Activated T-cell treated with anti-CD3 and anti-CD28 coated beads for 48 hours (primary cell): ENCODE results near the gene CDKN1C.

Experiments
- DNase-seq: peaks from one replicate; pipeline ENCODE4 v3.0.0-alpha.2; 2020; ENCODE audit warnings: low read depth

The CDKN1C gene

GRCh38 chr11:2885678-2886081 lies at the start of gene CDKN1C:
Gene CDKN1C, minus strand, starts transcription at chr11:2885775. Its CDS starts 319 bp downstream, at chr11:2885456.
- DNase-seq, result peak; percentile 76

DNA sequence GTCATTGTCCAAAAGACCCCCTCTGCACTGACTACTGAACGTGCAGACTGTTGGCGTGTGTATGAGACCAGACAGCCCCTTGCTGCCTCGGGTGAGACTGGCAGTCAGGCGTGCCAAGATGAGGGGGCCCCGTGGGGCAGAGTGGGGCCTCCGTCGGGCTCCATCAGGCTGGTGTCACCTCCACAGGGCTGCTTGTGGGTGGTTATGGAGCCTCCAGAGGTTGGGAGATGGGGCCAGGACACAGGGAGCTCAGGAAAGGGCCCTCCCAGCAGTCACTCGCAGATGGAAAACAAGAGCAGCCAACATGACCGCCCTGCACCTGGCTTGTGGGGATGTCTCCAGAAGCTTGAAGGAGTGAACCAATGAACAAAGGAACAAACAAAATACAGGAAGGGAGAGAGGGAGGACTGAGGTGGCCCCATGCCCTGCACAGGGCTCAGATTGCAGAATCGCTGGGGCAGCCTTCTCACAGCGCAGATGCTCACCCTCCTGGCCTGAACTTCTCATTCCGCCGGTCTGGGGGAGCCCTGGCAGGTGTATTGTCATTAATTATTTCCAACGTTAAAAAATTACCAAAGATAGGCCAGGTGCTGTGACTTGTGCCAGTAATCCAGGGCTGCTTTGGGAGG lies 49.1 kb upstream of the CDKN1C start:
- DNase-seq, result no peak

- no peak for DNase-seq
Measured at GRCh38 chr11:2934021-2934550, 48.5 kb upstream of the CDKN1C start.

DNA sequence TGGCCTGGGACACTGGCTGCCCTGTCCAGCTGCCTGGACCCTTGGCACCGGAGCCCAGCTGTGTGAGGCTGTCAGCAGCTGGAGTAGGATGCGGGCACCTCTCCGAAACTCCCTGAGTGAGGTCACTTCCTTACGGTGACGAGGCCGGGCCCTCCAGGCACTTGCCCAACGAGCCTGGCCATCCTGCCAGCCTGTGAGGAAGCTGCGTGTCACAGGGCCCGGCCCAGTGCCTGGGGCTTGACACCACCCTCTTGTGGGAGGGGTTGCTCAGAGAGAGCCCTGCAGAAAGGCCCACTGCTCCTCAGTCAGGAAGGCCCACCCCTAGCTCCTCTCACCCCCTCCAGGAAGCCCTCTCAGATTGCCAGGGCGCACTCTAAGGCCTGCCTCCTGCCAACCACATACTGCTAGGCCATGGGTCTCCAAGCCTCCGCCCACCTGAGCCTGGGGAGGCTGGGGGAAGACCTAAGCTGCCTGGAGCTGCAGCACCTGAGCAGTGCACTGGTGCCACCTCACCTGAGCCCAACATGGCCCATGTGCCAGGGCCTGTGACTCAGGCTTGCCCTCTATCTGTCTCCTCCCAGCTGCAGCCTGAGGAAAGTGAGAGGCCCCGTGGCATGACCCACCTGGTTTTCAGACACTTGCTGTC lies 47.9 kb upstream of the CDKN1C start:
- peak; percentile 44 for DNase-seq

DNA sequence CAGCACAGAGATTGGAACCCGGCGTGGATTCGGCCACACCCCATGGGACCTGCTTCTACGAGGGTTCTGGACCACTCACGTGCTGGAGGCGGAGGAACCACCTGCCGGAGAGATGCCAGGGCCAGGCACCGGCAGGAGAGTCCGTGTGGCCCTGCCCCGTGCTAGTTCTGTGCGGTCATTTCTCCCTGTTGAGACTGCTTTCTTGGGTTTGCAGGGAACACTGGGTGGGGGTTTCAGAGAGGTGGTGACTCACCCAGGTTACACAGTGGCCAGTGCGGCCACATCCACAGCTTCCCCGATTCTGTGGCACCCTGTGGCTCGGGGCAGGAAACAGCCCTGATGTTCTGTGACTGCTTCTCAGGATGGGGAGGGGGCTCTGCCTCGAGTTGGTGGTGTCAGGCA lies 47.3 kb upstream of the CDKN1C start:
- DNase-seq, result no peak

GRCh38 chr11:2931771-2932738 lies 46.5 kb upstream of the CDKN1C start:
- no peak for DNase-seq

DNA sequence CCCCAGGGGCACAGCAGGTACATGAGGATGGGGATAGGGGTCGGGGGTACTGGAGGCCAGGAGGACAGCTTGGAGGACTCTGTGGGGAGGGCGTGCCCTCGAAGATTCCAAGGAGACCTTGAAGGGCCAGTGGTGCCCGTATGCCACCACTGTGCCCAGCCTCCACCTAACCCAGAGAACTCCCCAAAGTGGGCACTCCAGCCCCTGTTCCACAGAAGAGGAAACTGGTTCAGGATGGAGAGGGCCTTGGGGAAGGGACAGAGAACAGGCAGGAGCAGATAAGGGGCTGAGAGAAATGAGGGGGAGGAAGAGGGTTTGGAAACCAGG lies 45.8 kb upstream of the CDKN1C start:
- no peak for DNase-seq

DNA sequence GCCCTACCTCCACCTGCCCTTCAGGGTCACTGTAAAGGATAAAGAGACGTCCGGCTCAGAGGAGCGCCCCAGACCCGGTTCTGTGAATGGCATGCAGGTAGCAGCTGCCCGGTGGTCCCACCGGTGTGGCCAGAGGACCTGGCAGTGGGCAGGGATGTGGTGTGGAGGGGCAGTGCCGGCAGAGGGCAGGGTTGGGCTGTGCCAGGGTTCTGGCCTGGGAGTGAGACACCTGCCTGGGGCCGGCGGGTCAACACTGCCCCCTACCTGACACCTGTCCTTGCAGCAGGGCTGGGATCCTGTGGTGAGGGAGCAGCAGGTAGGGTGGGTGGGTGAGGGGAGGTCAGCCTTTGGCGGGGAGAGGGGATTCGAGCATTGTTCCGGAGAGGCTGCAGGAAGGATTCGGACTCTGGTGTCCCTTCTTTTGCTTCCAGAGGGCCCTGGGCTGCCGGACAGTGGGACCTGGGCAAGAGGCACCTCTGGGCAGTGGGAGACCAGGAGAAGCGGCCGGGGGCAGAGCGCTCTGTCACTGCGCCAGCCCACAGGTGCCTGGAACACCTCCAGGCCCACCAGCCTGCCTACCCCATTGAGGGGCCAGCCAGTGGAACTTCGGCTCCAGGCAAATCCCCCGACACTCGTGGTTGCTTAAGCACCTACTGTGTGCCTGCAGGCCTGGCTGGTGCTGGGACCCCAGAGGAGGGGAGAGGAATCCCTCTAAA lies 45.3 kb upstream of the CDKN1C start:
- peak; percentile 41 for DNase-seq

DNA sequence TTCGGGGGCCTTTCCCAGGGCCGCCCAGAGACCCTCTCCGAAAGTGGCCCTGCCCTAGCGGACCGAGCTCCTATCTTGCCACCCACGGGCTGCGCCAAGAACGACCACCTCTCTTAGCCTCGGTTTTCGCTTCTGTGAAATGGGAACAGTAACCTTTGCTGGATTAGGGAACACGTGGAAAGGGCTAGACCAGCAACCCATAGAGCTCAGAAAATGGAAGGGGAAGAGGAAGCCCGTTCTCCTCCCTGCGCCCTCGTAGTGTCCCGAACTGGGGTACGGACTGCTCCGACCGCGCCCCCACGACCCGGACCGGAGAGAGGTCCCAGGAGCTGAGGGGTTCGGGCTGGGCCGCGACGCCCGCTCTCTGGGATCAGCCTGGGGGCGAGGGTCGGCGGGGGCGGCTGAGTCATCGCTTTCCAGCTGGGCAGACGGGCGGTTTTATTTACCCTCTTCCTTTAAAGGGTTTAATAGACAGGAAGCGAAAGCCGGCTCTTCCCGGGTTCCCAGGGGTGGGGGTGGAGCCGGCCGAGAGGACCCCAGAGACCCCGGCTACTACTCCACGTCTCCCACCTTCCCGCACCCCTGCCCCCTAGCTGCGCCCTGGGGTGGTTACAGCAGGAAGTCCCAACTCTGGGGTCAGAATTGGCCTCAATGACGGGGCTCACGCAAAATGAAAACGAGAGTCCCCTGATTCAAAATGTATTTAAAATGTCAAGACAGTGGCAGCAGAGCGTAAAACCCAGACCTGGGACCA lies 44.6 kb upstream of the CDKN1C start:
- no peak for DNase-seq

DNA sequence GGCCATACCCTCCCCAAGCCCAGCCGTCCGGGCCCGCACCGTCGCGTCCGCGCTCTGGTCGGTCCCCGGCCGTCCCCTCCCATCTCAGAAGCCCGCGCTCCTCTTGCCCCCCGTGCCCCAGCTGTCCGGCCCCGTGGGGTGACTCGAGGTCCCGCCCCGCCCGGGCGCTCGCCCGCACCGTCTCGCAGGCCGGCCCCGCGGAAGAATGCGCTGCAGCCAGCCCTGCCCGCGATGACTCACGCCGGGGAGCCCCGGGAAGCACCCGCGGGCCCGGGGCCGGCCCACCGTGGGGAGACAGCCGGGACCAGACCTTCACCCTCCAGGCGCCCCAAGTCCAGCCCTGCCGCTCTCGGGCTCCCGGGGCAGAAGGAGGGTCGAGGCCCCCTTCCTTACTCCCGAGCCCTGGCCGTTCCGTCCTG lies 44.0 kb upstream of the CDKN1C start:
- peak; percentile 57 for DNase-seq

DNA sequence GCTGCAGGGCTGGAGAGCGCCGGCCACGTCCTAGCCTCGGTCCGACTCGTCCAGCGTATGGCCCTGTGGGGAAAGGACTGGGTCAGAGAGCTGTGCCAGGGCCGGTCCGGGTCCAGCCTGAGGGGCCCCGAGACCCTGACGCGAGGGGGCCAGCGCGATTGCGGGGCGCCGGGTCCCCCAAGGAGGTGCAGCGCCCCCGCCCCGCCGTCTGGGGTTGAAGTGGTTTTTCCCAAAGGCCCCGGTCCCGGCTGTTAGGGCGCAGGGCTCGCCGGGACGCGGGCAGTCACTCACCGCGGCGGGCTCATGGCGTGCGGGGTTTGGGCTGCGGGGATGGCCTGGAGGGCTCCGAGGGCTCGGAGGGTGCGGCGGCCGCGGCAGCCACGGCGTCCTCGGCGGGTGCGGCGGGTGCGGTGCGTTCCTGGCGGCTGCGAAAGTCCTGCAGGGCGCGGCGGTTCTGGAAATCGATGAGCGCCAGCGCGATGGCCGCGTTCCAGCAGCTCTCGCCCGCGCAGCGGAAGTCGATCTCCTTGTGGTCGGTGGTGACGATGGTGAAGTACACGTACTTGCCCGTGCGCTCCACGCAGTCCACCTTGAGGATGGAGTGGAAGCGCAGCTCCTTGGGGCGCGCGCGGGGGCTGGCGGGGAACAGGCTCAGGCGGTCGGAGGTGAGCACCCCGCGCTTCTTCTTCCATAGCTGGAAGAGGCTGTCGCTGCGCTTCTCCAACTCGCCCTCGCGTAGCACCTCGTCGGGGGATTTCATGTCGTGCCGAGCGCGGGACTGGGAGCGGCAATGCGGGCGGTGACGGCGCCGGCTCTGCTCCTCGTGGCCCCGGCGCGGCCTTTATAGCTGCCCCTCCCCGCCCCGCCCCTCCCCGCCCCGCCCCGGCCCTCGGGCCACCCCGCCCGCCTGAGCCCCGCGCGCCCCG lies 43.3 kb upstream of the CDKN1C start, which contains the start of gene PHLDA2:
PHLDA2 (minus strand) TSS at position 816 of the 926 bp plus-strand sequence; CDS start at position 760, 56 bp downstream.
- DNase-seq, result peak; percentile 60

DNA sequence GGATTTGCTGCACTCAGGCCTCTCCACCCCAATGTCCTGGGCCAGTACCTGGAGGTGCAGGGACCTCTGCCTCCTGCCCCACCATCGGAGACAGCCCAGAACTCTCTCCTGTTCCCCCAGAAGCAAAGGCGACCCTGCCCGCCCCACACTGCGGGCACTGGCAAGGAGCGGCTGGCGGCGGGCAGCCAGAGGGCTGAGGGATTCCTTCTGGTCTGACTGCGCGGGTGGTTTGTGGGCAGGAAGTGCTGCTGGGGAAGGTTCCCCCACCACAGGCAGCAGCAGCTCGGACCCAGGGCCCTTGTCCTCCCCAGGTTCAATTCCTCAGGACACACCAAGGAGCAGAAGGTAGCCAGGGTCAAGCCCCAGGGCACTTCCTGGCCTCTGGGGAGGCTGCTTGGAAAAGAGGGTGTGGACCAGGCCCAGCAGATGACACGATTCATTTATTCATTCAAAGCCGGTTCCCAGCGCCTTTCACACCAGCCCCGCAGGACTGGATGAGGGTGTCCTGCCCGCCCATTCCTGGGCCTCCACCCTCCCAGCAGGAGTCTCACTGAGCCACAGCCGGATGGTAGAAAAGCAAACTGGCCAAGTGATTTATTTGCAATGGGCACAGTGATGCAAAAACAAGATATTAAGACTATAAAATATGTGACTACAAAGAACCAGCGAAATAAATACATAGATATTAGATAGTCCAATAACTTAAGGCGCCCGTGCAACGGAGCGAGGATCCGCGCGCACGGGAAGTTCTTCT lies 42.5 kb upstream of the CDKN1C start:
- DNase-seq, result no peak

GRCh38 chr11:2927121-2927800 lies 41.7 kb upstream of the CDKN1C start:
- no peak for DNase-seq

DNA sequence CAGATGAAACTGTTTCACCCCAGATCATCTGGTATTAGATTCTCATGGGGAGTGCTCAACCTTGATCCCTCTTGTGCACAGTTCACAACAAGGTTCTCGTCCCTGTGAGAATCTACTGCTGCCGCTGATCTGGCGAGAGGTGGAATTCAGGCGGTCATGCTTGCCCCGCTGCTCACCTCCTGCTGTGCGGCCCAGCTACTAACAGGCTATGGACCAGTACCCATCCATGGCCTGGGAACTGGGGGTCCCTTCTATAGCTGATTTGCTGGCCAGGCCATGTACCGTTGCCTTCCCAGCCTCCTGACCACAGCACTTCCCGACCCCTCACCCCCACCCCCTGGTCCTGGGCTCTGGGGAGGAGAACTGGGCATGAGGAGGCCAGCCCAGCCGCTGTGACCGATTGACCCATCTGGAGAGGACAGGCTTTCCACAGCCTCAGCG lies 41.1 kb upstream of the CDKN1C start:
- DNase-seq, result no peak

DNA sequence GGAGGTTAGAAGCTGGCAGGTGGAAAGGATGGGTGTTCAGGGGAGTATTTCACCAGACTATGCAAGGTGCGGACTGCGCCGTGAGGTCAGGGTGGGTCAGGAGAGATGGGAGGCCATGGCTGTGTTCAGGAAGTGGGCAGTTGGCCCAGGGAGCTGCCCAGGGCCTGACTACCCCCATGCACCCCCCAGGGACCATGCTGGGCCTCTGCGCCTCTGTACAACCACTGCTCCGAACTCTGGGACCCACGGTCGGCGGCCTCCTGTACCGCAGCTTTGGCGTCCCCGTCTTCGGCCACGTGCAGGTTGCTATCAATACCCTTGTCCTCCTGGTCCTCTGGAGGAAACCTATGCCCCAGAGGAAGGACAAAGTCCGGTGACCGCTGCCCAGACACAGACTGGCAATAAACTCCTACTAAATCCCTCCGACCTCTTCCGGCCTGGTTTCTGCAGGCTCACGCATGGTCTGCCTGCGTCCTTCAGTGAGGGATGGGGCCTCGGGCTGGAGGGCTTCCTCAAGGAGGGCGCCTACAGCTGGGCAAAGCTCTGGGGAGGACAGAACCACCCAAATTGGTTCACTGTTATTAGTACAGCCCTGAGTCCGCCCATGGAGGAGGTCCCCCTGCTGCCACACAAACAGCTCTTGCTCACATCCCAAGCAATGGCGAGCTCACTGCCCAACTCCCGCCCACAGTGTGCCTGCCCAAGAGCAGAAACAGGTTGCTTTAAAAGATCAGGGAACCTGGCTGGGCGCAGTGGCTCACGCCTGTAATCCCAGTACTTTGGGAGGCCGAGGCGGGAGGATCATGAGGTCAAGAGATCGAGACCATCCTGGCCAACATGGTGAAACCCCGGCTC lies 39.5 kb upstream of the CDKN1C start:
- no peak for DNase-seq

DNA sequence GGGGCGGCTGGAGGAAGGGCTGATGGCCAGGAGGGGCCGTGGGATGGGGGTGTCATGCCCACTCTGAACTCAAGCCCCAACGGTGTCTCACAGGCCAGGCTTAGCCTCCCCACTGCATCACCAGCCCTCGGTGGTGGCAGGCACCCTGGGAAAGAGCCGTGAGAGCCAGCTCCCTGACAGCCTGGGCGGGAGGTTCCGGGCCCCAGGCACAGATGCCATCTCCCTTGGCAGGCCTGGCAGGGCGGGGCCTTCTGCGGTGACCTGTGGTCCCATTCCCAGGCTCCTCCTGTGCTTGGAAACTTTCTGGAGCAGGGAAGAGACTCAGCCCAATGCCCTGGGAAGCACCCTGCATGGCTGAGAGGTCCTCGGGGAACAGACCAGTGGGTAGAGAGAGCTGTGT lies 38.8 kb upstream of the CDKN1C start:
- no peak for DNase-seq
